ENCODE data around the gene PCDHGA4.
"Not testable (repeated sequence)": the region's sequence is repeated elsewhere in the genome, so short reads cannot be mapped to it uniquely, and the experiment has no call there.

PCDHGA4 gene

GRCh38 chr5:141342773-141343172, 12.0 kb upstream of the PCDHGA4 start:
- no peak for TF ChIP-seq ZNF274 (IDR thresholded peaks at IDR 0.05; ENCODE audit: low read depth, low read length)
- H3K4me3 ChIP-seq (ENCODE audit: low read length) = no peak overlapping the region

GRCh38 chr5:141343242-141343952, 11.4 kb upstream of the PCDHGA4 start, which contains the start of gene PCDHGA3:
Gene PCDHGA3 (plus strand): TSS chr5:141343829. CDS start chr5:141344034, 205 bp downstream.
- H3K4me3 ChIP-seq (ENCODE audit: low read length) = peak within 1 kb of the TSS; percentile 64
- no peak for TF ChIP-seq ZNF274 (IDR thresholded peaks at IDR 0.05; ENCODE audit: low read depth, low read length)

DNA sequence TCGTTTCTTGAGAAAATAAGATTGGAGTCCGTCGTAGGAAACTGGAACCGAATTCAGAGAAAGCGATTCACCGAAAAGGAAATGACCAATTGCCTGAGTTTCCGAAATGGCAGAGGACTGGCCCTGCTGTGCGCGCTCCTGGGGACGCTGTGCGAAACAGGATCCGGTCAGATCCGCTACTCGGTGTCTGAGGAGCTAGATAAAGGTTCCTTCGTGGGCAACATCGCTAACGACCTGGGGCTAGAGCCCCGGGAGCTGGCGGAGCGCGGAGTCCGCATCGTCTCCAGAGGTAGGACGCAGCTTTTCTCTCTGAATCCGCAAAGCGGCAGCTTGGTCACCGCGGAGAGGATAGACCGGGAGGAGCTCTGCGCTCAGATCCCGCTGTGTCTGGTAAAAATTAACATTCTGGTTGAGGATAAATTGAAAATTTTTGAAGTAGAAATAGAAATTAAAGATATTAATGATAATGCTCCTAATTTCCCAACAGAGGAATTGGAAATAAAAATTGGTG, 10.8 kb upstream of the PCDHGA4 start:
- H3K4me3 ChIP-seq (ENCODE audit: low read length) = peak overlapping the region; percentile 64
- no peak for TF ChIP-seq ZNF274 (IDR thresholded peaks at IDR 0.05; ENCODE audit: low read depth, low read length)

GRCh38 chr5:141345327-141345726, 9.5 kb upstream of the PCDHGA4 start:
- H3K4me3 ChIP-seq (ENCODE audit: low read length) = no peak overlapping the region
- no peak for TF ChIP-seq ZNF274 (IDR thresholded peaks at IDR 0.05; ENCODE audit: low read depth, low read length)

DNA sequence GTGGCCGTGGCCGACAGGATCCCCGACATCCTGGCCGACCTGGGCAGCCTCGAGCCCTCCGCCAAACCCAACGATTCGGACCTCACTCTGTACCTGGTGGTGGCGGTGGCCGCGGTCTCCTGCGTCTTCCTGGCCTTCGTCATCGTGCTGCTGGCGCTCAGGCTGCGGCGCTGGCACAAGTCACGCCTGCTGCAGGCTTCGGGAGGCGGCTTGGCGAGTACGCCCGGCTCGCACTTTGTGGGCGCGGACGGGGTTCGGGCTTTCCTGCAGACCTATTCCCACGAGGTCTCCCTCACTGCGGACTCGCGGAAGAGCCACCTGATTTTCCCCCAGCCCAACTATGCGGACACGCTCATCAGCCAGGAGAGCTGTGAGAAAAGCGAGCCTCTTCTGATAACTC, 8.8 kb upstream of the PCDHGA4 start:
- not testable (repeated sequence) for H3K4me3 ChIP-seq (ENCODE audit: low read length)

- TF ChIP-seq ZNF274 (IDR thresholded peaks at IDR 0.05; ENCODE audit: low read depth, low read length) = no peak
- peak within 1 kb of the TSS; percentile 36 for H3K4me3 ChIP-seq (ENCODE audit: low read length)
Measured at GRCh38 chr5:141349917-141350619, 4.8 kb upstream of the PCDHGA4 start, which contains the start of gene PCDHGB1. Gene PCDHGB1 (plus strand): TSS chr5:141350099. CDS start chr5:141350261, 162 bp downstream.

GRCh38 chr5:141351591-141351990, 3.2 kb upstream of the PCDHGA4 start:
- TF ChIP-seq ZNF274 (IDR thresholded peaks at IDR 0.05; ENCODE audit: low read depth, low read length) = no peak

GRCh38 chr5:141355641-141356040, 820 bp downstream of the PCDHGA4 start:
- no peak overlapping the region for H3K4me3 ChIP-seq (ENCODE audit: low read length)
- no peak for TF ChIP-seq ZNF274 (IDR thresholded peaks at IDR 0.05; ENCODE audit: low read depth, low read length)

More at GRCh38 chr5:141351591-141351990, 3.2 kb upstream of the PCDHGA4 start:
- no peak overlapping the region for H3K4me3 ChIP-seq (ENCODE audit: low read length)

DNA sequence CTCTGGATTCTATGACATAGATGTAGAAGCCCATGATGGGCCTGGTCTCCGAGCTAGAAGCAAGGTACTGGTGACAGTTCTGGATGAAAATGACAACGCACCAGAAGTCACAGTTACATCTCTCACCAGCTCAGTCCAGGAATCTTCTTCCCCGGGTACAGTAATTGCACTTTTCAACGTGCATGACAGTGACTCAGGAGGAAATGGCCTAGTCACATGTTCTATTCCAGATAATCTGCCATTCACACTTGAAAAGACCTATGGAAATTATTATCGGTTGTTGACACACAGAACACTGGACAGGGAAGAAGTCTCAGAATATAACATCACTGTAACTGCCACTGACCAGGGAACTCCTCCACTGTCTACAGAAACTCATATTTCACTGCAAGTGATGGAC, 1.3 kb downstream of the PCDHGA4 start:
- no peak for TF ChIP-seq ZNF274 (IDR thresholded peaks at IDR 0.05; ENCODE audit: low read depth, low read length)
- no peak overlapping the region for H3K4me3 ChIP-seq (ENCODE audit: low read length)

DNA sequence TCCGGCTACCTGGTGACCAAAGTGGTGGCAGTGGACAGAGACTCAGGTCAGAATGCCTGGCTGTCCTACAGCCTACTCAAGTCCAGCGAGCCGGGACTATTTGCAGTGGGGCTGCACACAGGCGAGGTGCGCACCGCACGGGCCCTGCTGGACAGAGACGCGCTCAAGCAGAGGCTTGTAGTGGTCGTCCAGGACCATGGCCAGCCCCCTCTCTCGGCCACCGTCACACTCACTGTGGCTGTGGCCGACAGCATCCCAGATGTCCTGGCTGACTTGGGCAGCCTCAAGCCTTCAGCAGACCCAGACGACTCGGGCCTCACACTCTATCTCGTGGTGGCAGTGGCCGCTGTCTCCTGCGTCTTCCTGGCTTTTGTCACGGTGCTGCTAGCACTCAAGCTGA, 2.1 kb downstream of the PCDHGA4 start:
- no peak overlapping the region for H3K4me3 ChIP-seq (ENCODE audit: low read length)
- TF ChIP-seq ZNF274 (IDR thresholded peaks at IDR 0.05; ENCODE audit: low read depth, low read length) = no peak

DNA sequence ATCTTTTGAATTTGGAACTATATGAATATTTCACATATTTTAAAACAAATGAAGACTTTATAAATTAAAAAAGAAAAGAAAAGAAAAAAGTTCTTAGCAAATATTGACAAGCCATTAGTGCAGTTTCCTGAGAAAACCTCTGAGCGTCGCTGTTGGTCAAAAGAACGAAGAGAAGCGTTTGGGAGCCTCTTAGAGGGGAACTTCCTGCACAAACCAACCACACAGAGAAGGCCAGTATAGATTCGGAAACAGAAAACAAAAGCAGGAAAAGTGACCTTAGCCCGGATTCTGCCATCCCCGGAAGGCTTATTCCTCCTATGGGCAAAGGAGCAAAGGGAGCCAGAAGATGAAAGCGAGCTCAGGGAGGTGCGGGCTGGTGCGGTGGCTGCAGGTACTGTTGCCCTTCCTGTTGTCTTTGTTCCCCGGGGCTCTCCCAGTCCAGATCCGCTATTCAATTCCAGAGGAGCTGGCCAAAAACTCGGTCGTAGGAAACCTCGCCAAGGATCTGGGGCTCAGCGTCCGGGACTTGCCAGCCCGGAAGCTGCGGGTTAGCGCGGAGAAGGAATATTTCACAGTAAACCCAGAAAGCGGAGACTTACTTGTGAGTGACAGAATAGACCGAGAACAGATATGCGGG, 5.1 kb downstream of the PCDHGA4 start, which contains the start of gene PCDHGB2:
TSS of gene PCDHGB2 (plus strand) at position 205 of the 637 bp plus-strand sequence. CDS start at position 347, 142 bp downstream.
- H3K4me3 ChIP-seq (ENCODE audit: low read length) = peak within 1 kb of the TSS; percentile 43; the same call in 1 of the 2 replicates
- no peak for TF ChIP-seq ZNF274 (IDR thresholded peaks at IDR 0.05; ENCODE audit: low read depth, low read length)

DNA sequence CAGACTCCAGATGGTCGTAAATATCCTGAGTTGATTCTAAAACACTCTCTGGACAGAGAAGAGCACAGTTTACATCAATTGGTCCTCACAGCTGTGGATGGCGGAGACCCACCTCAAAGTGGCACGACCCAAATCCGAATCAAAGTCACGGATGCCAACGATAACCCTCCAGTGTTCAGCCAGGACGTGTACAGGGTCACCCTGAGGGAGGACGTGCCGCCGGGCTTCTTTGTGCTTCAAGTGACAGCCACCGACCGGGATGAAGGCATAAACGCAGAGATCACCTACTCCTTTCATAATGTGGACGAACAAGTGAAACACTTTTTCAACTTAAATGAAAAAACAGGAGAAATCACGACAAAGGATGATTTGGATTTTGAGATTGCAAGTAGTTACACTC, 5.9 kb downstream of the PCDHGA4 start:
- TF ChIP-seq ZNF274 (IDR thresholded peaks at IDR 0.05; ENCODE audit: low read depth, low read length) = no peak
- H3K4me3 ChIP-seq (ENCODE audit: low read length) = no peak overlapping the region; the same call in 1 of the 2 replicates

DNA sequence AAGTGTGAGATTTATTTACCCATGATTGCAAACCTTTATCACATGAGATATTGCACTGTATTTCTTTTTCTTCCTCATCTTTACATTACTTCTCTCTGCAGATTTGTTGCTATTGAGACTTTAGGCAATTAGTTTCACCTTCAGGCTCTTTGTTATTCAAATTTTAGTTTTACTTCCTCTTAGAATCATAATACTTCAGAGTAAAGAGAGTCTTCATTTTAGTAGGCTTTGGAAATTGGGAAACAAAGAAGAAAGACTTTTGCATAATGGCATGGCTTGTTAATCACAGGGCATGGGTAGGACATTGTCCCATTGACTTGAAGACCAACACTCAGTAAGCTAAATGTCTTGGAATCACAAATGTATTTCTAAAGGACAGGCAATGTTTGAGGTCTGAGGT, 7.9 kb downstream of the PCDHGA4 start:
- H3K4me3 ChIP-seq (ENCODE audit: low read length) = no peak overlapping the region
- TF ChIP-seq ZNF274 (IDR thresholded peaks at IDR 0.05; ENCODE audit: low read depth, low read length) = no peak

- no peak for TF ChIP-seq ZNF274 (IDR thresholded peaks at IDR 0.05; ENCODE audit: low read depth, low read length)
- no peak within 1 kb of the TSS for H3K4me3 ChIP-seq (ENCODE audit: low read length)
Measured at GRCh38 chr5:141363952-141364660, 9.3 kb downstream of the PCDHGA4 start, which contains the start of gene PCDHGA5. Gene PCDHGA5 (plus strand): TSS chr5:141364162. CDS start chr5:141364331, 169 bp downstream.

Data from GM08714 (cell line).